PC-3 (cell line): ENCODE results near the gene CRAMP1.

ENCODE experiments used
- EZH2phosphoT487 ChIP-seq: fragments of 300-600 bp; sonication (generic); IDR thresholded peaks from 2 replicates; pipeline ENCODE4 v1.6.1; 2018; ENCODE audit warnings: mild to moderate bottlenecking, antibody characterized with exemption, low read length, borderline replicate concordance
- TF ChIP-seq, protein P1 (sequence below): fragments of 300-600 bp; sonication (generic); conservative IDR thresholded peaks from 2 replicates; pipeline ENCODE4 v1.5.1; 2017; ENCODE audit warnings: antibody characterized with exemption, low read depth, mild to moderate bottlenecking, low read length

DNA sequence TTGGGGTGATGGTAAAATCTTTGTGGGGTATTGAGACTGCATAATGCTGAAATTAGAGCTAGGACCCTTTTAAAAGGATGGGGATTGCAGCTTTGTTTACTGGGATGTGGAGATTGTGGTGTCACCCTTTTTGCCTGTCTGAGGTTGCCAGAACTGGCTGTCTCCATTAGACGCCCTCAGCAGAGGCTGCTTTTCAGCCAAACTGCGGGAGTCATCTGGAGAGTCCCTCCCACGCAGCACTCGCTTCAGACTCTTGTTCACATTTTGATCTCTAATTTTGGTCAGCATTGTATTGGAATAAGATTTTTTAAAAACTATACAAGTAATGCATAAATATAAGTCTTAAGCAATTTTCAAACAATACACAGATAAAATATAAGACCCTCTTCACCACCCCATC is 38.0 kb downstream of the CRAMP1 start:
- TF ChIP-seq, protein P1, sequence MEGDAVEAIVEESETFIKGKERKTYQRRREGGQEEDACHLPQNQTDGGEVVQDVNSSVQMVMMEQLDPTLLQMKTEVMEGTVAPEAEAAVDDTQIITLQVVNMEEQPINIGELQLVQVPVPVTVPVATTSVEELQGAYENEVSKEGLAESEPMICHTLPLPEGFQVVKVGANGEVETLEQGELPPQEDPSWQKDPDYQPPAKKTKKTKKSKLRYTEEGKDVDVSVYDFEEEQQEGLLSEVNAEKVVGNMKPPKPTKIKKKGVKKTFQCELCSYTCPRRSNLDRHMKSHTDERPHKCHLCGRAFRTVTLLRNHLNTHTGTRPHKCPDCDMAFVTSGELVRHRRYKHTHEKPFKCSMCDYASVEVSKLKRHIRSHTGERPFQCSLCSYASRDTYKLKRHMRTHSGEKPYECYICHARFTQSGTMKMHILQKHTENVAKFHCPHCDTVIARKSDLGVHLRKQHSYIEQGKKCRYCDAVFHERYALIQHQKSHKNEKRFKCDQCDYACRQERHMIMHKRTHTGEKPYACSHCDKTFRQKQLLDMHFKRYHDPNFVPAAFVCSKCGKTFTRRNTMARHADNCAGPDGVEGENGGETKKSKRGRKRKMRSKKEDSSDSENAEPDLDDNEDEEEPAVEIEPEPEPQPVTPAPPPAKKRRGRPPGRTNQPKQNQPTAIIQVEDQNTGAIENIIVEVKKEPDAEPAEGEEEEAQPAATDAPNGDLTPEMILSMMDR = no peak
- no peak for TF ChIP-seq EZH2phosphoT487
